ENCODE results near the gene AJAP1. TPM values are rescaled to one million over a fixed set of nuclear protein-coding genes. Genes with fewer than 3 reads are reported as not detected.

Gene AJAP1
- total and polyA plus RNA-seq, 9 donors, result 0.37 to 1.3 (median 0.74) TPM

- H3K9me3 ChIP-seq (replicated peaks; ENCODE audit: control insufficient read depth, low read depth, low read length), result no peaks in the 10 kb centered on the region
- H3K4me3 ChIP-seq (ENCODE audit: low read length), result no peak overlapping the region
- WGBS (ENCODE audit: insufficient coverage), result no CpG with 5 or more reads among the region's 10 CpGs
- no peak for DNase-seq
- no peak overlapping the region for H3K27ac ChIP-seq (ENCODE audit: low read length)
- no peaks in the 10 kb centered on the region for H3K36me3 ChIP-seq (ENCODE audit: control insufficient read depth, insufficient read depth, low read length)
- H3K4me1 ChIP-seq (ENCODE audit: control insufficient read depth, insufficient read depth, low read length), result no peaks in the 10 kb centered on the region
- peaks cover 33% of the 10 kb centered on the region for H3K27me3 ChIP-seq (ENCODE audit: control insufficient read depth, insufficient read depth, low read length)
These were observed 13.5 kb upstream of the AJAP1 start for GRCh38 chr1:4640931-4641330.

- no peaks in the 10 kb centered on the region for H3K9me3 ChIP-seq (replicated peaks; ENCODE audit: control insufficient read depth, low read depth, low read length)
- H3K27ac ChIP-seq (ENCODE audit: low read length), result no peak overlapping the region
- 100% methylated on average over 1 of the region's 1 CpG for WGBS (ENCODE audit: insufficient coverage)
- peaks cover 25% of the 10 kb centered on the region for H3K27me3 ChIP-seq (ENCODE audit: control insufficient read depth, insufficient read depth, low read length)
- no peak for DNase-seq
- H3K4me3 ChIP-seq (ENCODE audit: low read length), result no peak overlapping the region
- no peaks in the 10 kb centered on the region for H3K36me3 ChIP-seq (ENCODE audit: control insufficient read depth, insufficient read depth, low read length)
- H3K4me1 ChIP-seq (ENCODE audit: control insufficient read depth, insufficient read depth, low read length), result no peaks in the 10 kb centered on the region
These were observed 7.0 kb upstream of the AJAP1 start for GRCh38 chr1:4647391-4647790.

- no peaks in the 10 kb centered on the region for H3K9me3 ChIP-seq (replicated peaks; ENCODE audit: control insufficient read depth, low read depth, low read length)
- peaks cover 34% of the 10 kb centered on the region for H3K27me3 ChIP-seq (ENCODE audit: control insufficient read depth, insufficient read depth, low read length)
- WGBS (ENCODE audit: insufficient coverage), result 92% methylated on average over 2 of the region's 2 CpGs
- peaks cover under 1% of the 10 kb centered on the region for H3K4me1 ChIP-seq (ENCODE audit: control insufficient read depth, insufficient read depth, low read length)
- DNase-seq, result no peak
- H3K4me3 ChIP-seq (ENCODE audit: low read length), result no peak overlapping the region
- H3K36me3 ChIP-seq (ENCODE audit: control insufficient read depth, insufficient read depth, low read length), result no peaks in the 10 kb centered on the region
- no peak overlapping the region for H3K27ac ChIP-seq (ENCODE audit: low read length)
These were observed 5.8 kb upstream of the AJAP1 start for GRCh38 chr1:4648657-4649056.

- H3K9me3 ChIP-seq (replicated peaks; ENCODE audit: control insufficient read depth, low read depth, low read length), result no peaks in the 10 kb centered on the region
- WGBS (ENCODE audit: insufficient coverage), result 68% methylated on average over 2 of the region's 8 CpGs
- no peaks in the 10 kb centered on the region for H3K36me3 ChIP-seq (ENCODE audit: control insufficient read depth, insufficient read depth, low read length)
- H3K27ac ChIP-seq (ENCODE audit: low read length), result no peak overlapping the region
- no peak for DNase-seq
- no peak overlapping the region for H3K4me3 ChIP-seq (ENCODE audit: low read length)
- peaks cover 43% of the 10 kb centered on the region for H3K27me3 ChIP-seq (ENCODE audit: control insufficient read depth, insufficient read depth, low read length)
- H3K4me1 ChIP-seq (ENCODE audit: control insufficient read depth, insufficient read depth, low read length), result peaks cover 8% of the 10 kb centered on the region
These were observed 3.9 kb upstream of the AJAP1 start for GRCh38 chr1:4650481-4650880.

GRCh38 chr1:4650981-4651380 lies 3.4 kb upstream of the AJAP1 start:
- Histone ChIP-seq H3K36me3 (ENCODE audit: control insufficient read depth, insufficient read depth, low read length) (no peaks in the 10 kb centered on the region), H3K4me1 (ENCODE audit: control insufficient read depth, insufficient read depth, low read length) (peaks cover 11% of the 10 kb centered on the region), H3K27me3 (ENCODE audit: control insufficient read depth, insufficient read depth, low read length) (peaks cover 47% of the 10 kb centered on the region), H3K9me3 (replicated peaks; ENCODE audit: control insufficient read depth, low read depth, low read length) (no peaks in the 10 kb centered on the region), H3K4me3 (ENCODE audit: low read length) (no peak overlapping the region), H3K27ac (ENCODE audit: low read length) (no peak overlapping the region)
- no peak for DNase-seq
- no CpG with 5 or more reads among the region's 8 CpGs for WGBS (ENCODE audit: insufficient coverage)

- DNase-seq, result peak; percentile 51
- Histone ChIP-seq H3K4me1 (ENCODE audit: control insufficient read depth, insufficient read depth, low read length) (peaks cover 26% of the 10 kb centered on the region), H3K27me3 (ENCODE audit: control insufficient read depth, insufficient read depth, low read length) (peaks cover 61% of the 10 kb centered on the region), H3K4me3 (ENCODE audit: low read length) (no peak overlapping the region), H3K9me3 (replicated peaks; ENCODE audit: control insufficient read depth, low read depth, low read length) (no peaks in the 10 kb centered on the region), H3K27ac (ENCODE audit: low read length) (no peak overlapping the region), H3K36me3 (ENCODE audit: control insufficient read depth, insufficient read depth, low read length) (no peaks in the 10 kb centered on the region)
- WGBS (ENCODE audit: insufficient coverage), result 23% methylated on average over 23 of the region's 31 CpGs
These were observed 1.6 kb upstream of the AJAP1 start for GRCh38 chr1:4652631-4653327.

- no peaks in the 10 kb centered on the region for H3K36me3 ChIP-seq (ENCODE audit: control insufficient read depth, insufficient read depth, low read length)
- no peaks in the 10 kb centered on the region for H3K9me3 ChIP-seq (replicated peaks; ENCODE audit: control insufficient read depth, low read depth, low read length)
- peaks cover 31% of the 10 kb centered on the region for H3K4me1 ChIP-seq (ENCODE audit: control insufficient read depth, insufficient read depth, low read length)
- H3K27ac ChIP-seq (ENCODE audit: low read length), result no peak overlapping the region
- H3K4me3 ChIP-seq (ENCODE audit: low read length), result no peak overlapping the region
- 16% methylated on average over 6 of the region's 9 CpGs for whole genome bisulfite sequencing (ENCODE audit: insufficient coverage)
- peaks cover 66% of the 10 kb centered on the region for H3K27me3 ChIP-seq (ENCODE audit: control insufficient read depth, insufficient read depth, low read length)
- no peak for DNase-seq
These were observed 1.1 kb upstream of the AJAP1 start for GRCh38 chr1:4653328-4653660.

GRCh38 chr1:4654764-4655673 lies 610 bp downstream of the AJAP1 start:
- under 1% methylated on average over 137 of the region's 142 CpGs for WGBS (ENCODE audit: insufficient coverage)
- no peak for DNase-seq
- H3K27me3 ChIP-seq (ENCODE audit: control insufficient read depth, insufficient read depth, low read length), result peaks cover 72% of the 10 kb centered on the region

GRCh38 chr1:4655674-4656532 lies 1.5 kb downstream of the AJAP1 start:
- Histone ChIP-seq H3K27ac (ENCODE audit: low read length) (peak overlapping the region; percentile 20), H3K36me3 (ENCODE audit: control insufficient read depth, insufficient read depth, low read length) (no peaks in the 10 kb centered on the region), H3K9me3 (replicated peaks; ENCODE audit: control insufficient read depth, low read depth, low read length) (no peaks in the 10 kb centered on the region), H3K27me3 (ENCODE audit: control insufficient read depth, insufficient read depth, low read length) (peaks cover 66% of the 10 kb centered on the region), H3K4me1 (ENCODE audit: control insufficient read depth, insufficient read depth, low read length) (peaks cover 45% of the 10 kb centered on the region), H3K4me3 (ENCODE audit: low read length) (no peak overlapping the region)
- peak; percentile 83 for DNase-seq
- under 1% methylated on average over 67 of the region's 78 CpGs for WGBS (ENCODE audit: insufficient coverage)

More at GRCh38 chr1:4654764-4655673, 610 bp downstream of the AJAP1 start:
- peaks cover 45% of the 10 kb centered on the region for H3K4me1 ChIP-seq (ENCODE audit: control insufficient read depth, insufficient read depth, low read length)
- H3K4me3 ChIP-seq (ENCODE audit: low read length), result peak overlapping the region; percentile 29
- H3K36me3 ChIP-seq (ENCODE audit: control insufficient read depth, insufficient read depth, low read length), result no peaks in the 10 kb centered on the region
- H3K9me3 ChIP-seq (replicated peaks; ENCODE audit: control insufficient read depth, low read depth, low read length), result no peaks in the 10 kb centered on the region
- no peak overlapping the region for H3K27ac ChIP-seq (ENCODE audit: low read length)
